ENCODE results near the gene HDAC9.

Gene HDAC9

GRCh38 chr7:18798088-18798906 lies 302.7 kb downstream of the HDAC9 start:
- no peak for DNase-seq

DNA sequence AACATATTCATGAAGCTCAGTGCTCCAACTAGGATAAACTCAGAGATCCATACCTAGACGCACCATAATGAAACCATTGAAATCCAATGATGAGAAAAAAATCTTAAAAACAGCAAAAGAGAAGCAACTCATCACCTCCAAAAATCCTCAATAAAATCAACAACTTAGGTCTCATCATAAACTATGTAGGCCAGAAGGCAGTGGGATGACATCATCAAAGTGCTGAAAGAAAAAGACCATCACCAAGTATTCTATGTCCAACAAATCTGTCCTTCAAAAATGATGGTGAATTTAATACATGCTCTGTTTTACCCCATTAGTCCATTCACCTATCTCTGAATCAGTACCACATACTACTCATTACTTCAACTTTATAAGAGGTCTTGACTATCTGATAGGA lies 304.4 kb downstream of the HDAC9 start:
- DNase-seq, result no peak

DNA sequence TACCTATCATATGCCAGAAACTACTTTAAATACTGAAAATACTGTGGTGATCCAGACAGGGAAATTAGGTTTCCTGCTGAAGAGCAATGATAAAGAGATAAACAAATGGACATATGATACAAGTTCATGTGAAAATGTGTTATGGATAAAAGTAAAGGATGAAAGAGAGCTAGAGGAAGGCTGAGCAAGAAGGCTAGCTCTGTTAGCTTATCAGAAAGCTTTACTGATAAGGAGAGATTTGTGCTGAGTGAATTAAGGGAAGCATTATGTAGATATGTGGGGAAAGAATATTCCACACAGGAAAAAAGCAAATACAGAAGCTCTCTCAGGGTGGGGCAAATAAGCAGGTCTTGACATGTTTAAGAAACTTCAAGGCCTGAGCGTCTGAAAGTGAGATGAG lies 308.4 kb downstream of the HDAC9 start:
- no peak for DNase-seq

GRCh38 chr7:18806177-18806576 lies 310.6 kb downstream of the HDAC9 start:
- DNase-seq, result no peak

DNA sequence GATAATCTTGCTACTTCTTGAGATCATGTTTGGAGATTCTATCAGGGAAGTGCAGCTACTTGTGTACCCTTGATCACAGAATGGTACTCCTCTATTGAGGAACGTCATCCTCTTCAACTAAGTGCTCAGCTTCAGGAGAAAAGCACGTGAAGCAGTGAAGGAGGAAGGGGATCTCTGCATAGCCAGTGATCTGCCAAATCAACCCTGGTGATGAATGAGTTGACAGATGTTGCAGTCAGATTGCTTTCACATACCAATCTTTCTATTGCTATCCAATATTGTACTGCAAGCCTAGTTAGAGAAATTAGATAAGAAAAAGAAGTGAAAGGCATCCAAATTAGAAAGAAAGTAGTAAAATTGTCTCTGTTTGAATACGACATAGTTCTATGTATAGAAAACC lies 312.5 kb downstream of the HDAC9 start:
- DNase-seq, result no peak

DNA sequence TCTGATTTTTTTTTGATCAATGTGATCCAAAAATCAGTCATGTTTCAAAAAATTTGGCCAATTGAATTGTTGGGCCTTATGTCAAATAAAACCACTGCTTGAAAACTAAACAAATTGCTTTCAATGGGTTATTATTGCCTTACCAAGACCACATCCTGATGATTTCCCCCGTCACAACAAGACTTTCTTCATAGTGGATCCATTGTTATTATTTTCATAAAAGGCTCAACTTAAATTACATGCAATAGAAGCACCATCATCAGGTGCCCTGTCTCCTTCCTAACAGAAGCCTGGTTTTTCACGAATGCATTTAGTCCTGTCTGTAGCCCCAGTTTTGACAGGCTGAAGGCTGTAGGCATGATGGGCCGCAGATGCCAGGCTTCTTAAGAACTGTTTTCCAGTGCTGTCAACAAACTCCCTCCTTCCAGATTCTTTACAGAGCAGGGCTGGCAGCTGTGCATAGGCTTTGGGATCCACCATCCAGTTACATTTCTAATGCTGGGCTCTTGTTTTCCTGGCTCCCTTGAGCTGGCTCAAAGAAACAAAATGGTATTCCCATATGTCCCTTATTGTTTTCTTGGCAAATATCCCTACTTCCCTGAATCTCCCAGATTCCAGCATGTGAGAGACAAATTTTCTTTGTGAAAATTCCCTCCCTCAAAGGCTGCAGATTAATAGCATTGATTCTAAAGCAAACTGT lies 319.9 kb downstream of the HDAC9 start:
- DNase-seq, result no peak

- DNase-seq, result no peak
Observed at GRCh38 chr7:18820981-18821380, 325.4 kb downstream of the HDAC9 start.

DNA sequence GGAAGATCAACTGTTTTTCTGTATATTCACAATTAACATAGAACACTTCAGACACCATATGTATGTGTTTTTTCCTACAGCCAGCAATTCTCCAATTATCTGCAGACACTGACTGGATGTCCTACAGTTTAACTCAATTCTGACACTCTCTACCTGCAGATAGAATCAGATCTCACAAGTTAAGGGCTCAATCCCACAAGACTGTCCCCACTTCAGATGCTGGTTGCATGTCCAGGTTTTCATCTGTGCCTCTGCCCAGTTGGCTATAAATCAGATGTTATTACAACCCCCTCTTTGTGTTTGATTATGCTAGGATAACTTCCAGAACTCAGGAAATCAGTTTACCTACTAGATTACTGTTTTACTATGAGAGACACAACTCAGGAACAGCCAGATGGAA lies 326.0 kb downstream of the HDAC9 start:
- no peak for DNase-seq

GRCh38 chr7:18824157-18824556 lies 328.6 kb downstream of the HDAC9 start:
- DNase-seq, result no peak

- DNase-seq, result no peak
Observed at GRCh38 chr7:18828260-18828993, 332.9 kb downstream of the HDAC9 start.

GRCh38 chr7:18828994-18829857 lies 333.7 kb downstream of the HDAC9 start:
- DNase-seq, result no peak

DNA sequence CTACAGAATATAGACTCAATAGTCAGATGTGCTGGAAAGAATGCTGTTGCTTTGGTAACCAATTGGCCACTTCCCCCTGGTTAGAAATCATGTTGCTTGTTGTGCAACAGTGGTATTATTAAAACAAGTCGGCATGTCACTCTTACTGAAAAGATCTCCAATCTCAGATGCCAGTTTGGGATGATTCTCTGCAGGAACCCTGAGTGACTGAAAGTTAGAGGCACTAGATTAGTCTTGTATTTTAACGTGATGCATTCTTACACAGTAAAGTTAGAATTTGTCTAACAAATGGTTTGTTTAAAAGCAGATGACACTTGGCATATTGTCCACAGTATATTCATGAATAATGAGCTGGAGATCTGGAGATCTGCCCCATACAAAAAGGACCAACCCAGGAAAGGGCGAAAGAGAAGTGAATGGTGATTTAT lies 334.3 kb downstream of the HDAC9 start:
- DNase-seq, result no peak

DNA sequence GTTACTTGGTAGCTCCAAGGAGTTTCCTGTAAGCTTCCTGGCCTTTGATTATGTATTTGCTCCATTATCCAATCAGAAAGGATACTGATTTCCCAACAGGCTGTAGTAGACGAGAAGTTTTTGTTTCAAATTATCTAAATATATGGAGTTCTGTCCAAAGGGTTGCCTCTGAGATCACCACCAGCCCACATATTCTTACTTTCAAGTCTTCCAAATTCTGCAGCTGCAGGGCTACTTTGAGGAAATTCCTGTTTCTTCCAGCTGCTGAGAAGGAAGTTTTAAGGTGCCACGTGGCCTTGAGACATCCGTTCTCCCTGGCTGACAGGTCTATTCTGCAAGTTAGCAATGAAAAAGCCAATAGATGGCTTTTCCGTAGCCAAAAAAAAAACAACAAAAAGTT lies 335.9 kb downstream of the HDAC9 start:
- DNase-seq, result no peak

- DNase-seq, result no peak
Observed at GRCh38 chr7:18831943-18832342, 336.4 kb downstream of the HDAC9 start.

DNA sequence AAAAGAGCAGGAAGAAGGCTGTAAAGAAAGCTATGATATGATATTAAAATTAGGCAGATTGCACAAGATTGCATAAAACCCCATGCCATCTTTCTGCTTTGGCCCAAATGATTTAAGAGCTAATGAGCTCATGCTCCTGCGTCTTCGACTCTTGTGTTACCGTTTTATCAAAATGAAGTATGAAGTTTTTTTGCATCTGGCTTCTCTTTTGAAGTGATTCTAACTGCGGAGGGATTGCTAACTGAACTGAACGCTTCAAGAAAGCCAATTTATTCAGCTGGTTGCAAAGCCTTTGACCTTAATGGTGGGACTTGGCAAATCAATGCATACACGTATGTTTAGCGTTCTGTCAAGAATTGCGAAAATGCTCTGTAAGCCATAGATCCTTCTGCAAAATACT lies 339.0 kb downstream of the HDAC9 start:
- no peak for DNase-seq

DNA sequence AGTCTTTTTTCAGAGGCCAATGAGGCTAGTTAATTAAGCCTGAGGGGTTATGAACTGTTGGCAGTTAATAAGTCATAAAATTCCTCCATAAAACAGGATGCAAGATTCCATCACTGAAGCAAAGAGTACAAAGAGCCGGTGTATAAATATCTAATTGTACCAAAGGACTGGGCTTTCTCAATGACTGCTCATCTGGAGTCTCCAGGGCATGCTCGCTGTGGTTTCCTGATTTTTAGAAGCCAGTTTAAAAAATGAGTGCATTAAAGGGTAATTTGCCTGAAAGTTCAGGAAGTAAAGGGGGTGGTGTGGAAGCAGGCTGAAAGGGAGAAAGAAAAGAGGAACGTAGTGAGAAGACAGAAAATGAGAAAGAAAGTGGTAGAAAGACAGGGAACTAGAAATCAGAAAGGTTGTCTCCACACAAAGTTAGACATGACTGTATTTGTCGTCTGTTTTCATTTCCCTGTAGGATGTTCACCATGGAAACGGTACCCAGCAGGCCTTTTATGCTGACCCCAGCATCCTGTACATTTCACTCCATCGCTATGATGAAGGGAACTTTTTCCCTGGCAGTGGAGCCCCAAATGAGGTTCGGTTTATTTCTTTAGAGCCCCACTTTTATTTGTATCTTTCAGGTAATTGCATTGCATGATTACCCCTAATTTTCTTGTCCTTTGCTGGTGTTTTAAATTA lies 339.6 kb downstream of the HDAC9 start:
- DNase-seq, result no peak

- no peak for DNase-seq
Observed at GRCh38 chr7:18843979-18844378, 348.4 kb downstream of the HDAC9 start.

GRCh38 chr7:18844735-18845134 lies 349.2 kb downstream of the HDAC9 start:
- no peak for DNase-seq

DNA sequence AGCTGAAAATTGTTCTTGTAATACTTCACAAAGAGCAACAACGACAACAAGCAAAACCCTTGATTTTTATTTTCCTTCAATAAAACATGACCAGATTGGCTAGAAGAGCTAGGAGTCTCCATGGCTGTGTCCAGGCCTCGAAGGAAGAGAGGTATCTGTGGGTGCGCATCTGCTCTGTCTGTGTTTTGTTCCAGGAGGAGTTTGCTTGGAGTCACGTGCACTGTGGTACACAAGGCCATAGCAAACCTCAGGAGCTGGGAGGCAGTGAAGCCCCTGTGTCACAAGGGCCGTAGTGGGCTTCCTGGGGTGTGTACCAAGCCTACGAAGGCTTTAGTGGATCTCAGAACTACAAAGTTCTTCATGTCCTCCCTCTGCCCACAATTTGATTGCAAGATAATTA lies 350.2 kb downstream of the HDAC9 start:
- no peak for DNase-seq

- no peak for DNase-seq
Observed at GRCh38 chr7:18846765-18847215, 351.2 kb downstream of the HDAC9 start.

GRCh38 chr7:18849130-18849529 lies 353.6 kb downstream of the HDAC9 start:
- no peak for DNase-seq

- DNase-seq, result no peak
Observed at GRCh38 chr7:18855796-18856195, 360.2 kb downstream of the HDAC9 start.
